ENCODE results near the gene SDK1.

Gene SDK1

DNA sequence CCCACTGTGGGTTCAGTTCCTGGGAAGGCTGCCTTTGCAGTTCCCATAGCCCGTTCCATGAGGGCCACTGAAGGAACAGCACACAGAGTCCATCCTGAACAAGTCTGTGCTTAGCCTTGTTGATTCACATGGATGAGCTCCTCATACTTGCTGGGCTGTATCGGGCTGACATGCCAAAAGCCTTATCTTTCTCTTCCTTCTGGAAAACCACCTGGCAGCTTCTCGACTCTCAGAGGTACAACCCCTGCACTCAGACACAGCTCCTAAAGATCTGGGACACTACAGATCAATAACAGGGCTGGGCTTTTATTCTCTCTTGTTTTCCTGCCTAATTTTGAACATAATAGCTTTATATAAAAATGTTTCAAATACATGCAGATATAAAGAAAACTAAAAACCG, 667.2 kb downstream of the SDK1 start:
- no peak for DNase-seq

DNA sequence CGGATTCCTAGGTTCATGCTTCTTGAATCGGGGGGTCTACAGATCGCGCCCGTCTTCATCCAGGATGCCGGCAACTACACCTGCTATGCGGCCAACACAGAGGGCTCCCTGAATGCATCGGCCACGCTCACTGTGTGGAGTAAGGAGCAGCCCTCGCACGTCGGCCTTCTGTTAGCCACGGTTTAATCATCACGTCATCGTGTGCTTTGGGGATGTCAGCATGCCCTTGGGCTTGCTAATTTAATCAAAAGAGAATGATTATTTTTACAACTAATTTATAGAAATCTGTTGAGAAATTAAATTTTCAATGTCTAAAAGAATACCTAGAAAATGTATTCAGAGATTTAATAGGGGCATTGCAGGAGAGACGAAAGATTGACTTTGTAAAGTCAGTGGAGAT, 668.2 kb downstream of the SDK1 start:
- DNase-seq, result no peak

DNA sequence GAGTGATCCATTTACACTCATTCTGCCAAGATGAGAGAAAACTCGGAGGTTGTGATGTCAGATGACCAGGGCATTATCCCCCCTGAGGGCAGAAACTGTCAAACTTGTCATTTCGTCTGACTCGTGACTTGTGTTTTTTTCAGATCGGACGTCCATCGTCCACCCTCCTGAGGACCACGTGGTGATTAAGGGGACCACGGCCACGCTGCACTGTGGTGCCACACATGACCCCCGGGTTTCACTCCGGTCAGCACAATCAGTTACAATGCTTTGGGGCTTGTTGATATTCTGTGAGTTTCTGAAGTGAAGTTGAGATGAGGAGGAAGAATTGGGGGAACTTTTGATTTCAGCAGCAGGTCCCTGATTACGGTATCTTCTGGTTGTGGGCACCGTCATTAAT, 670.3 kb downstream of the SDK1 start:
- DNase-seq, result no peak

DNA sequence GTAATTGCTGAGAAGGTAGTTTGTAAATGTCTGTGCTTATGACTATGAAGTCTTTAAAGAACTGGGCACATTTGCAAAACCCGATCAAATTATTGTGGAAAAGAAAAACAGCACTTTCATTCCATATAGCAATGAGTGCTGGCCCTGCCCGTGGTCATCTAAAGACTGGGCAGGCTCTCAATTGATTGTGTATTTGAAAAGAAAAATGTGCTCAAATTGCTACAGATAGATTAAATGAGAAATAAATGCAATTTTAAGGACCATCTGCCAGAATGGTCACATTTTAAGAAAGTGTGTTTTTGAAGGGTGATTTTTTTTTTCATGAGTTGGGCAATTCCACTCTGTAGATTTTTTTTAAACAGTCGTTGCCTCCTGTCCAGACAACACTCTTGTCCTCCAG, 672.2 kb downstream of the SDK1 start:
- DNase-seq, result no peak

DNA sequence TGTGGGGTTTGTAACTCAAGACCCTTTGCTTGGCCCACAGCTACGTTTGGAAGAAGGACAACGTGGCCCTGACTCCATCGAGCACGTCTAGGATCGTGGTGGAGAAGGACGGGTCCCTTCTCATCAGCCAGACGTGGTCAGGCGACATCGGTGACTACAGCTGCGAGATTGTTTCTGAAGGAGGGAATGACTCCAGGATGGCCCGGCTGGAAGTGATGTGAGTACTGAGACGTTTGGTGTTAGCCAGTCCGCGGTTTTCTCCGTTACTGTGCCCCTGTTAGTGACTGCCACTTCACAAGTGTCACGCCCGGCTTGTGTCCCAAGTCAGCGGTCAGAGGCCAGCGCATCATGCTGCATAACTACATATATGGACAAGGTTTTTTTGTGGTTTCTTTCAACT, 673.3 kb downstream of the SDK1 start:
- no peak for DNase-seq

DNA sequence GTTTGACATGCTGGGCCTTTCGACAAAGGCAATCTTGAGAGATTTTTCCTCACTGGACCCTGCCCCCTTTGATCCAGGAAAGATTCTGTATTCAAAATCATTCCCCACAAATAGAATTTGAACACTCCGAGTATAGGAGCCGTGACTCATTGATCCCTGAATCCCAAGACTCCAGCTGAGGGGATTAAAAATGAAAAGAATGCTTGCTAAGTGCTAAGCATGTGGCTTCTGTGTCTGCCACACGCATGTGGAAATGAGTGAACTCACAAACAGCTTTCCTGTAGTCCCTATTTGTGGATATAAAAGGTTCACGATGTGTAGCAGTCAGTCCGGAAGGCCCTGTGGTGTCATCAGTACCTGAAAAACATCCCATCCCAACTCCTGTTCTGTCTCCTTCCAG, 674.3 kb downstream of the SDK1 start:
- no peak for DNase-seq

DNA sequence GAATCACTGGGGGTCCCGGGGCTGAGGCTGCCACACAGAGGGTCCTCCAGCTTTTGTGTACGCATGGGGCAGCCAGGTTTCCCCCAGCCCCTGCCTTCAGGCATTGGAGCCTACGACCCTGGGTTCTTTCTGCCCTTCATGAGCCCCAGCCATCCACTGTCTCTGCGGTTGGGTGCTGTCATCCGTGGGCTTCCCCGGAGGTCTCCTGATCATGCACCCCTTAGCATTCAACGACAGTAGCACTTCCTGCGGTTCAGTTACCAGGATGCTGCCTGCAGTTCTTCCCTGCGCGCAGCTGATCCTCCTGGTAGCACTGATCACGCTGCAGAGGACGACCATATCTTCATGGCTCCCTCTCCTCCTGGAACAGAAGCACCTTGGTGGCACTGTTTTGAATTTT, 676.3 kb downstream of the SDK1 start:
- no peak for DNase-seq

DNA sequence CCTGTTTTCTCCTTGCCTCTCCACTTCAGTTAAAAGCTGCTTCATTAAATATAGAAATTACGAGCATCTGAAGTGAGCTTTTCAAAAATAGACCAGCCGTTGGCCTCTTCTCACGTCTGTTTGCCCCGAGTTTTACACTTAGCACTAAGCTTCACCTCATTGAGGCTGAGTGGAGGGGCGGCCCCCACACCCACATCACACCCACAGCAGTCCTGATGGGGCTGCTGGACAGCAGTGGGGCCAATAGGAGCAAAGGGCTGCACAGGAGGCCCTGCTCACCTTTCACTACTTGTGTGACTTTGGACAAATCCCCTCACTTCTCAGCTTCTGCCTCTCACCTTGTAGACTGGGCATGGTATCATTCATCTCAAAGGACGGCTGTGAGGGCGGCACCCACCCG, 677.8 kb downstream of the SDK1 start:
- DNase-seq, result no peak

DNA sequence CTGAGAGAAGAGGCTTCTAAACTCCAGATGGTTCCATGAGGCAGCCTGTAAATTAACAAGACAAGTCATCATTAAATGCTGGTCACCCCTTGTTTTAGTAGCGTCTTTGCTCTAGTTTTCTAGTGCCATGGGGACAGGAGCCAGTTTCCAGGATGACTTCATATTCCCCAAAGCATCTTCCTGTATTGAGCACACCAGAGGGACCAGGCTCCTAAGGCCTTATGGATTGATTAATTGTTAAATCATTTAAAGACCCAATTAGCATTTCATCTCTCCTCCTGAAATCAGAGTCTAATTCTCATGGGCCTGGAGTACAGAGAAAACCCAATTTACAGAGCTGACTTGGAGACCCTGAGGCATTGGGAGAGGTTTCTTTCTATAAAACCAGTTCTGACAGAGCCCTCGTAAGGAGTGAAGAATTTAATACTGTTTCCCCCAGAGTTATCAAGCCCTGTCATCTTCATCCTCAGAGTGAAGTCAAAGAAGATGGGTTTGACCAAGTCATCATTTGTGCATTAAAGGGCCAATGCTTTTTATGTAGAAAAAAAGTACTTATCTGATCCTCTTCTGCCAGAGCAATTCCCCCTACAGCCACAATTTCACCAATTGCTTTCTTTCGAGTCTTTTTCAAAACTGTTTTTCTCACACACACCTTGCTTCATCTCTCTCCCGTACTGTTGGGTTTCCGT, 678.7 kb downstream of the SDK1 start:
- no peak for DNase-seq

DNA sequence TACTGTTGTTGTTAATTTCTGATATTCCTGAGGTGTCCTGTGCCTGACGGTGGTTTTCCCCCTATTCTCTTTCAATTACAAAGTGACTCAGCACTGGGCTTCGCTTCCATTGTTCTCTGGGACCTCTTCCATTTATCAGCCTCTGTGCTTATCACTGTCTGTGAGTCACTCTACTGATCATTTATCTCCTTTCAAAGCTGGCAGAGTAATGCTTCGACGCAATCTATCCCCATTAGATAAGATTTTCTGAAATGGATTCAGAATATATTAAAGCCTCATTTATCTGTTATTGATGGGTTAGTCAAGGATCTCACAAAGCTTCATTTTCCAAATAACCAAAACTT, 679.2 kb downstream of the SDK1 start:
- no peak for DNase-seq

DNA sequence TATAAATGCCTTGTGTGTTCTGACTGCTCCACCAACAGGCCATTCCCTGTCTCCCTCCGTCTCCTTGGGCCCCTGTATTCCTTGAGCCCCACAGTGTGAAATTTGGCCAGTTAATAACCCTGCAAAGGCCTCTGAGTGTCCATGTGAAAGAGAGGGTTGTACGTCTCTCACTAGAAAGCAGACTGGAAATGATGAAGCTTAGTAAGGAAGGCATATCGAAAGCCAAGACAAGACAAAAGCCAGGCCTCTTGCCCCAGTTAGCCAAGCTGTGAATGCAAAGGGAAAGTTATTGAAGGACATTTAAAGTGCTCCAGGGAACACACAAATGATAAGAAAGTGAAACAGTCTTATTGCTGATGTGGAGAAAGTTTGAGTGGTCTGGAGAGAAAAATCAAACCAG, 680.2 kb downstream of the SDK1 start:
- no peak for DNase-seq

DNA sequence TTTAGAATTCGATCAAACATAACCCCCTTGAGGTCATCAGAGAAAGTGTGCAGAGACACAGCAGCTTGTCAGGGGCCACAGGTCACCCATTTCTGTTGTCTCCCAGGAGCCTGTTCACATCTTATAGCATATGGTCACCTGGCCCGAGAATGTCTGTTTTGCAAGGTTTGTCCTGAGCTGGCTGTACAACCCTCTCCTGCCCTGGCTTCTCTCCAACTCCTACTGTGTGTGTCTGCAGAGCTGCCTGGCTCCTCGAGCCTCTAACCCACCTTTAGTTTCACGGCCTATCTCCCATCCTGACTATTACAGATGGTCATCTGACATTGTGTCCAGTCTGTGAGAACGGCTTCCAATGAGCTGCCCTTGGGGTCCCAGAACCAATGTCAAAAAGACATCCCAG, 683.4 kb downstream of the SDK1 start:
- DNase-seq, result no peak

DNA sequence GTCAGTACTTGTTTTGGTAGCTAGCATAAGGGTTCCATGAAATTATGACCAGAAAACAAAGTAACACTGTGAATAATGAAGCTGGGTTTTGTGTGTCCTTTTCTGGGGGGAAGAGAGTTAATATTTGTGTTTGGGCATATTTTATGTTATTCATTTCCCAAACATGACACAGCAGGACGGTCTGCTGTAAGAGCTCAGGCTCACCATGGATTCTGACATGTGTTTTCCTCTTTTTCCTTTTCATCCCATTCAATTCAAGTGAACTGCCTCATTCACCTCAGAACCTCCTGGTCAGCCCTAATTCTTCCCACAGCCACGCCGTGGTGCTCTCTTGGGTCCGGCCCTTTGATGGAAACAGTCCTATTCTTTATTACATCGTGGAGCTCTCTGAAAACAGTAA, 685.9 kb downstream of the SDK1 start:
- no peak for DNase-seq

DNA sequence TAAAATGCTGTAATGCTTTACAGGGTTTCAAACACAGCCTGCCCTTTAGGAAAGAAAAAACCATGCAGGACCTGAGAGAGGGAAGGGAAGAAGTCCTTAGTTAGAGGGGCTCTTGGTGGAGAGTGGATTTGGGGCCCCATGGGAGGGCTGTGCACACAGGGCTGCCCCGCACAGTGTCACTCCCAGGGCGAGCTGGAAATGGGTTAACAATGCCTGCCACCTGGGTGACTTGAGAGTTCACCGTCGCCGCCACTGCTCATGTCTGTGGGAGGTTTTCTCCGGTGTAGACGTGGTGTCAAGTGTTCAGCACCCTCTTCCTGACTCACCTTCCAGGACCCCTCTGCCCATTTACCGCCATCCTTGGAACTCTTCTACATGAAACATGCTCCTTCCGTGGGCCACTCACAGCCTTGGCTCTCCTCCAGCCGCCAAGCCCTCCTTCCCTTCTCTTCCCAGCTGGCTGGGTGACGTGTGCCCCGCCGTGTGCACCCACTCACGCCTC, 686.4 kb downstream of the SDK1 start:
- no peak for DNase-seq

DNA sequence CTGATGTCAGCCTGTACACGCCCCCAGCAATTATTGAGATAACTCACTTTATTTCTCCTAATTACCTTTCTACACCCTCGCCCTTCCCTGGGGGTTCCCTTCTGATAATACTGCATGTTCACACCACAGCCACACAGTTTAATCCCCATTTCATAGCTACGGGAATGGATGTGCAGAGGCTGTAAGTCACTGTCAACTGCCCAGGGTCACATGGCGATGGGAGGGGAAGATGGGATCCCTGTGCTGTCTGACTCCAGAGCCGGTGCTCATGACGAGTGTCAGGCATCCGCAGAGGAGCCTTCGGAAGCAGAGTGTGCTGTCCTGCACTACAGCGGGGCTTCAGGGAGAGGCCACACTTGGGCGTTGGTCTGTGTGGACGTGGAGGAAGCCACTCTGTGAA, 688.7 kb downstream of the SDK1 start:
- no peak for DNase-seq

DNA sequence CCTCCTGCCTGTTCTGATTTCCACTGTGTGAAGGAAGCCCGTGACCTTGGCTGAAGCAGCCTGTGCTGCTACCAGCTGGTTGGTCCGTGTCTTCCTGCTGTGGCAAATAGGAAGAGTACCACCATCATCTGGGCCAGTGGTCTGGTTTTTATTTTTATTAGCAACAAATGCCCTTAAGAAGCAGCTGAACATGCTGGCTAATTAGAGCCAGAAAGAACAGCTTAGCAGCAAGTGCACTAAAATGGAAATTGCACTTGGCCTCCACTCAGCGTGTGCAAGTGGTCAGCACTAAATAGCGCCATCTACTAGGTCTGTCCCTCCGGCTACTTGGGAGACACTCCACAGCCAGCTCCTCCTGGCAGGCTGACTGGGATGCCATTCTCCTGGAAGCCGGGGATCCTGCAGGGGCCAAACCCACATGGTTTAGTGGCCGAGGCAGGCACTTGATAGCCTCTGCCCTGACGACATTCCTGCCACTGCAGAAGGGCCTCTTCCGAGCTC, 690.7 kb downstream of the SDK1 start:
- DNase-seq, result no peak

DNA sequence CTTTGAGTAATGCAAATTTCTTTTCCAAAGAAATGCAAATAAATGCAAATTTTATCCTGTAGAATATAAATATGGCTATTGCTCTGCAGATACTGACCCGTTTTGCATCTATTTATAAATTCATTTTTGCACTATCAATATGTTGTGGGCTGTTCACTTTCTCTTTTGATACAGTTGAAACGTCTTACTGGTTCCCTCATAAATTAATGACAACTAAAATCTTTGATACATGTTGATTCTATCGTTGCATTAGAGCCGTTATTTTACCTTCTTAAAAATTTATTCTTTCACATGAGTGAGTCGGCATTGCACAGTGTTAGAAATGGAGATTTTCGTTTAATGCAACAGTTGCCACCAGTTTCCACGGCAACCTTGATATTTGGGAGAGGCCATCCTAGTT, 691.8 kb downstream of the SDK1 start:
- no peak for DNase-seq

DNA sequence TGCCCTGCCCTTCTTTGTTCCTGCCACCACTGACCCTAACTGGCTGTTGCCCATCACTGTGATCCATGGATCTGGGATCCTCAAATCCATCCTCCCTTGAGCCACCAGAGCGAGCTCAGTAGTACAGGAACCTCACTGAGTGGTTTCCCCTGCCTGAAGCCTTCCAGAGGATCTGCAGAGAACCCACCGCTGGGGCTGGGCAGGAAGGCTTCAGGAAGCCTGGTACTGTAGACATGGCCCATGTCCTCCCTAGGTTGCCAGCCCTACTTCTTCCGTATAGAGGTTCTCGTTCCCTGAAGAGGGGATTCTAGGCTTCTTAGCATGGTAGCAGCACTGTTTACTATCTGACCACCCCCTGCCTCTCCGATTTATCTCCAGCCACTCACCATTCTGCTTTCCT, 693.7 kb downstream of the SDK1 start:
- no peak for DNase-seq

DNA sequence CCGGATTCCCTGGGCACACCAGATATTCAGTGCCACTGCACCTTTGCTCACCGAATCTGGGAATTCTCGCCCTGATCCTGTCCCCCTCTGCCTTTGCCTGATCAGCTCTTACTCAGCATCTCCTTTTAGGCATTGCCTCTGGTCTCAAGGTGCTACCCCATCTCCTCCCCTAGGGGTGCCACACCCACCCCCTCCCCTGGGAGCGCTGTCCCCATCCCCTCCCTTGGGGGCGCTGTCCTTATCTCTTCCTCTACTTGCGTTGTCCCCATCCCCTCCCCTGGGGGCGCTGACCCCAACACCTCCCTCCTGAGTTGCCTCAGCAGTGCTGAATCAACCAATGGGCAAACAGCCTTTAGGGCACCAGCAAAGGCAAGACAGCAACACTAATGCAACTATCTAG, 694.1 kb downstream of the SDK1 start:
- DNase-seq, result no peak

DNA sequence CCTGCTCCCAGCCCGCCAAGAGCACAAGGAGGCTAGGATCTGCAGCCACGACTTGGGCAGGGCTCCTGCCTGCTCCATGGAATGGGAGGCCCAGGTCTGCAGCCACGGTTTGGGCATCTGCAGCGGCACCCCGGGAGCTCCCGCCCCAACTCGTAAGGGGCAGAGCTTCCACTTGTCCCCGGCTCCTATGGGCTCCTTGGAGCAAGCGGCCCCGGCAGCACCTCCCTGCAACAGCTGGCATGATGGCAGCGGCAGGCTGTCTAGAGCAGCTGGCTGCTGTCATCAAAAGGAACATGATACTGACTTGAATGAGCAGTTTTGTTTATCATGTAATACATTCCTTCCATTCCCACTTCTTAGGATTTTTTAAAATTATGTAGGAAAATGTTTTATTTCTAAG, 697.0 kb downstream of the SDK1 start:
- DNase-seq, result no peak

DNA sequence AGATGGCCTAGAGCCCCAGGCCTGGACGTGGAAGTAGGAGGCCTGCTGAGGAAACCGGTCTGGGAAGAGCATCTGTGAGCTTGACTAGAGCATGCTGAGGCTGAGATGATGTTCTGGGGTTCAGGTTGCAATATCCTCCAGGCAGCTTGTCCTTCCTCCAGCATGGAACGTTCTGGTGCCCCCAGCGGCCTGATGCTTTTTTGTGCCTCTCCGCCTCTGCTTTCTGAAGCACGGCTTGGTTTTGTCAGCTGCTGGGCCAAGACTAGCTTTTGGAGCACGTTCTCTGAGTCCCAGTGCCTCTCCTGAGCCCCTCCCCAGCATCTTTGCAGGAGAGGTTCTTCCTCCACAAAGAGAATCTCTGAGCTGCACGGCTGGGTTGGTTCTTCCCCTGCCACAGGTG, 699.1 kb downstream of the SDK1 start:
- DNase-seq, result no peak

DNA sequence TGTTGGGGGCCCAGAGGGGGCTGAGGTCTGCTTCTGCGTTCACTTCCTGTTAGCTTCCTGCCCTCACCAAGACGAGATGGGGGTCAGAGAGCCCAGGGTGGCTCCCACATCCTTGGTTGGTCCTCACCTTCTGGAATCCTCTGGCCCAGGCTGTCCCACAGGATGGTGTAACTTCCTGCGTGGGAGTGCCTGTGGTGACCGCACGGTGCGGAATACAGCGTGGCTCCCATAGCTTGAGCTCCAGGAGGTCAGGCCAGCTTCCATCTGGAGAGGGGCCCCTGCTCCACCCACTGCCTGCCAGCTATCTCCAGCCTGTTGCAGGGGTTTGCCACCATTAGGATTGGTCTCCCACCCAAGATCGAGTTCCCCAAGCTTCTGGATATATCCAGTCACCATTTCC, 699.9 kb downstream of the SDK1 start:
- no peak for DNase-seq

DNA sequence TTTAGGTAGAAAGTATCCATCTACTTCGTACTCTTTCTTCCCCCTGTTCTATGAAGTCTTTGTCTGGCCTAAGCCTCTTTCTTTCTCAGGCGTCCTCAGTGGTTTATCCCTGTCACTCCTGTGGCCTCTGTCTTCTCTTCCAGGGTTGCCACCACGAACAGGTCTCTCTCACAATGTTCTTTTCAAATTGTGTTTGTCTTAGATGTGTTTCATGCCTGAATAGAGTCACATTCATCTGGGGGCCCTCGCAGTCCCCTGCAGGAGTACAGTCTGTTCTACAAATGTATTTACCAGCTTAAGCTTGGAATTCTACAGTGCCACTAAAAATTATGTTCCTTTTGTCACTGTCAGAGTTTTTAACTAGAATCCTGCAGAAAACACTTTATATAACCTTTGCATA, 700.7 kb downstream of the SDK1 start:
- DNase-seq, result no peak

DNA sequence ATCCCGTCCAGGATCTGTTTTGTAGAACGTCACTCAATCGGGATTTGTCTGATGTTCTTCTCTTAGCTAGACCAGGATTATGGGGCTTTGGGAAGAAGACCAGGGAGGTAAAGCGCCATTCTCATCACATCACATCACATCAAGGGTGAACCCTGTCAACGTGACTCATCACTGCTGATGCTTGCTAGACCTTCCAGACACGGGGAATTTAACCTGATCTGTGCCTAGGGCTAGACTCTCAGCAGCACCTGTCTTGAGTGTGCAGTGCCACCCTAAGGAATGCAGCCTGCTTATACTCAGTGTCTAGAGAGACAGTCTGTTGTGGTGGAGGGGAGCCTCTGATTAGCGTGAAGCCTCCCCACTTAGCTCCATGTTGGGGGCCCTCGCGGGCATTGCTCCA, 702.5 kb downstream of the SDK1 start:
- no peak for DNase-seq

DNA sequence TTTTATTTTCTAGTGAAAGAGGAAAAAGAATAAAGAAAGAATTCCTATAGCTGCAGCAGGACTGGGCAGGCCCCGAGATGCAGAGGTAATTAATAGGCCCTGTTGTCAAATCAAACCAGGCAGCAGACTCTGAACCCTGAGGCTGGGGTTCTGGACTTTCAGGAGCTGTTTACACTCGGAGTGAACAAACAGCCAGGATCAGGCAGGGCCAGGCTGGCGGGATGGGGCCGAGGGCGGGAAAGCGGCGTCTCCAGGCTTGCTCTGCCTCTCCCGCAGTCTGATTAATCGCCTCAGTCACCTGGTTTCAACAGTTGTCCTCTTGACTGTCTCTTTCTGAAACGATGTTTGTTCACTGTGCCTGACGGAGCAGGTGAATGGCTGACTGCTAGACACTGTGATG, 705.6 kb downstream of the SDK1 start:
- no peak for DNase-seq

All from CD4-positive, alpha-beta T cell treated with Interleukin-4 for 1 hour (primary cell).